Hematopoietic multipotent progenitor cell treated with erythropoietin and hydrocortisone succinate and interleukin-3 and kit ligand, for 8 days (in vitro differentiated cells): ENCODE measurements around the gene ZNF692.
"Not testable (repeated sequence)": the region's sequence is repeated elsewhere in the genome, so short reads cannot be mapped to it uniquely, and the experiment has no call there.

Experiments
- DNase-seq: peaks from one replicate; pipeline ENCODE4 v3.0.0-alpha.2; 2015

ZNF692 gene

GRCh38 chr1:248807067-248807737 lies 51.7 kb downstream of the ZNF692 start:
- peak; percentile 62 for DNase-seq

GRCh38 chr1:248805876-248806275 lies 53.0 kb downstream of the ZNF692 start:
- DNase-seq = peak; percentile 44

GRCh38 chr1:248804771-248805681 lies 53.9 kb downstream of the ZNF692 start:
- DNase-seq = peak; percentile 51

DNA sequence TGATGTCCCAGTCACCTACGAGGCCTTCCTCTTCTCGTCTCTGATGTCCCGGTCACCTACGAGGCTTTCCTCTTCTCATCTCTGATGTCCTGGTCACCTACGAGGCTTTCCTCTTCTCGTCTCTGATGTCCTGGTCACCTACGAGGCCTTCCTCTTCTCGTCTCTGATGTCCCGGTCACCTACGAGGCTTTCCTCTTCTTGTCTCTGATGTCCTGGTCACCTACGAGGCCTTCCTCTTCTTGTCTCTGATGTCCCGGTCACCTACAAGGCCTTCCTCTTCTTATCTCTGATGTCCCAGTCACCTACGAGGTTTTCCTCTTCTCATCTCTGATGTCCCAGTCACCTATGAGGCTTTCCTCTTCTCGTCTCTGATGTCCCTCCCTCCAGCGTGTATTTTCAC lies 55.4 kb downstream of the ZNF692 start:
- DNase-seq = not testable (repeated sequence)

DNA sequence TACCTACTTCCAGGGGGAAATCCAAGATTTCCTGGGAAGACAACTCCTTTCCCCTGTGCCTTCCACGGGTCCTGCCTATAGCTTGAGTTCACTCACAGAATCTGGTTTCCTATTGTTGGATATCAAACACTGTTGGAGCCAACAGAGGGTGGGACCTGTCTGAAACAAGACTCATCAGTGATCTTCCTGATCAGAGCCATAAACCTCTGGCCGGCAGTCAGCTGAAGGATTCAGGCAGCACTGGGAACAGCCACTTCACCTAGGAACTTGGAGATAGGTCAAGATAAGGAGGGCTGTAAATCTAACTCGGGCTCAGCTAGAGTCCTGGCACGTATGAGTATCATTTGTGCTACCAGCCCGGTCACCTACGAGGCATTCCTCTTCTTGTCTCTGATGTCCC lies 56.4 kb downstream of the ZNF692 start:
- DNase-seq = no peak

GRCh38 chr1:248800459-248800858 lies 58.4 kb downstream of the ZNF692 start:
- DNase-seq = no peak
